Activated naive CD4-positive, alpha-beta T cell treated with anti-CD3 and anti-CD28 coated beads, Interleukin-2, amount 50 U/mL, for 16 hours (primary cell): ENCODE measurements around the gene RSRC2.
"Not testable (repeated sequence)": the region's sequence is repeated elsewhere in the genome, so short reads cannot be mapped to it uniquely, and the experiment has no call there.

ENCODE experiments used
- DNase-seq: peaks from one replicate; pipeline ENCODE4 v3.0.0-alpha.2; 2020

RSRC2 gene

DNA sequence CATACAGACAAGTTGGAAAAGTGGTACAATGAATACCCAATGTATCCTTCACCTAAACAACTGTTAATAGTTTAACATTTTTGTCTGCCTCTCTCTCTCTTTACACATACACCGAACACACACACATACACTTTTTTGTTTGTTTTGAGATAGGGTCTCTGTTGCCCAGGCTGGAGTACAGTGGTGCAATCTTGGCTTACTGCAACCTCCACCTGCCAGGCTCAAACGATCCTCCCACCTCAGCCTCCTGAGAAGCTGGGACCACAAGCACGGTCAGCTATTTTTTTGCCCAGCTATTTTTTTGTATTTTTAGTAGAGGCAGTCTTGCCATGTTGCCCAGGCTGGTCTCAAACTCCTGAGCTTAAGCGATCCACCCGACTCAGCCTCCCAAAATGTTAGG is 42.8 kb downstream of the RSRC2 start:
- DNase-seq: no peak

DNA sequence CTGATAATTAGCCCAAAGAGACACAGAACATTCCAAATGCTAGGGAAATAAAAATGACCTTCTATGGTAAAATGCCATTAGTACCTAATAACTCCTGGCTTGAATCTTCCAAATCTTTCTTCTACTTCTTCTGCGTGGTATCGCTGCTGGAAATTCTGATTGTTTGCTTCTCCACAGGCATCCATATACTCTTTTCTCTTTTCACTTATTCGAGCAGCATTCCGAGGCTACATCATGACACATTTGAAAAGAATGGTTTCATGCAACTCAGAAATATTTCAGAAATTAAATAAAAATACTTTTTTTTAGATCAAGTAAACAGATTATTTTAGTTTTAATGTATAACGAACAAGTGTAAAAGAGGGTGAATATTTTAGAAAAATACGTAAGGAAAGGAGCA is 44.9 kb downstream of the RSRC2 start:
- DNase-seq: no peak

DNA sequence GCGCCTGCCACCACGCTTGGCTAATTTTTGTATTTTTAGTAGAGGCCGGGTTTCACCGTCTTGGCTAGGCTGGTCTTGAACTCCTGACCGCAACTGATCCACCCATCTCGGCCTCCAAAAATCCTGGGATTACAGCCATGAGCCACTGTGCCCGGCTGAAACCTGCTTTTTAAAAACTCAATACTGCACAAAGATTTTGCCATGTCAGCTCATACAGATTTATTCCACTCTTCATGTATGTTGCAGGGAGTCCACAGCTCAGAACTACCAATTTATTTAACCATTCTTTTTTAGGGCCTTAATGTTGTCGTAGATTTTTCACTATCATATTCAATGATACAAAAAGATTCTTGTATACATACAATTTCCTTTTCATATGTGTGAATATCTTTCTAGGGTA is 46.0 kb downstream of the RSRC2 start:
- no peak for DNase-seq

DNA sequence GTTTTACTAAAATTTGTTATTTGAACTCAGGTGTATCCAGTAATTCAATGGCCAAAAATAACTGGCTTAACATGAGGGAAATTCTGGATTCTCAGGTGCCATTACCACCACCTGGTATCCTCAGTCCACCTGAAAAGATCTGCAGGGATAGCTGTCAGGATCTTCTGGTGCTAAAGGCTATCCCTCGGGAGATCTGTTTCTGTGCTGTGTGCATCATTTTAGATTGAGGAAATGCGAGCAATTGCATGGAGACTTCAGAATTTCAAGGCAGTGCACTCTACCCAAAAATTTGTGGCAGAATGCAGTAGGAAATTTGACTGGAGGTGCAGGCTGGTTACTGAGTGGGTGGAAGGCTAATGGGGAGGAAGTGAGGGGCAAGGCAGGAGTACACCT is 52.4 kb downstream of the RSRC2 start:
- no peak for DNase-seq

DNA sequence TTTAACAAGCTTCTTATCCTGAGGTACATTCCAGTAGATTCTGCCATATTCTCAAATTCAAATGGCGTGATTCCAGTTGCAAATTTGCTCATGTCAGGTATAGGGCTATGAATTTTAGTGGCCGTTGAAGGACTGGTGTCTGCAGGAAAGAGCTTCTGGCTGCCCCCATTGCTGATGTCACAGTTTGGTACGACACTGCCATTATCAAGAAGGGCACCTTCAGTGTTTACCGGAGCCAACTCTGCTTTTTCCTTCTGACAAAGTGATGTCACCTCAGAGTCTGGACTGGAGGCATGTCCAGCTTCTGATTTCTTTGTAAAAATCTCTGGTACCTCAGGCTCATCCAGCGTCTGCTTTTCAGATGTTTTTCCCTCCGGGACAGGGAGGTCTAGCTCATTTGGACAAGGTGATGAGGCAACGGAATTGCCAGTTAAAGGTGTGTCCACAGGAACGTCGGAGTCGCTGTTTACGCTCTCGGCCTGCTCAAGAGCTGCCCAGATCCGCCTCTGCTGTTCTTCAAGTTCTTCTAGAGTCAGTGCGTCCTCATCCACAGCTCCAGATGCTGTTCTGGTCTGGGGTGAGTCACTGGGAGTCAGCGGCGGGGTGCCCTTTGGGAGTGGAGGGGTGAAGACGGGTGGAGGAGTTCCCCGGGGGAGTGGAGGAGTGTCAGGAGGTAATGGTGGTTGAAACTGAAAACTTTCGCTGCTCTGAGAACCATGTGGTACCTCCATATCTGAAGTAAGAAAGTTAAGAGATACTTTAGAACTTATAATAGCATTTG is 53.0 kb downstream of the RSRC2 start:
- DNase-seq: peak; percentile 41

DNA sequence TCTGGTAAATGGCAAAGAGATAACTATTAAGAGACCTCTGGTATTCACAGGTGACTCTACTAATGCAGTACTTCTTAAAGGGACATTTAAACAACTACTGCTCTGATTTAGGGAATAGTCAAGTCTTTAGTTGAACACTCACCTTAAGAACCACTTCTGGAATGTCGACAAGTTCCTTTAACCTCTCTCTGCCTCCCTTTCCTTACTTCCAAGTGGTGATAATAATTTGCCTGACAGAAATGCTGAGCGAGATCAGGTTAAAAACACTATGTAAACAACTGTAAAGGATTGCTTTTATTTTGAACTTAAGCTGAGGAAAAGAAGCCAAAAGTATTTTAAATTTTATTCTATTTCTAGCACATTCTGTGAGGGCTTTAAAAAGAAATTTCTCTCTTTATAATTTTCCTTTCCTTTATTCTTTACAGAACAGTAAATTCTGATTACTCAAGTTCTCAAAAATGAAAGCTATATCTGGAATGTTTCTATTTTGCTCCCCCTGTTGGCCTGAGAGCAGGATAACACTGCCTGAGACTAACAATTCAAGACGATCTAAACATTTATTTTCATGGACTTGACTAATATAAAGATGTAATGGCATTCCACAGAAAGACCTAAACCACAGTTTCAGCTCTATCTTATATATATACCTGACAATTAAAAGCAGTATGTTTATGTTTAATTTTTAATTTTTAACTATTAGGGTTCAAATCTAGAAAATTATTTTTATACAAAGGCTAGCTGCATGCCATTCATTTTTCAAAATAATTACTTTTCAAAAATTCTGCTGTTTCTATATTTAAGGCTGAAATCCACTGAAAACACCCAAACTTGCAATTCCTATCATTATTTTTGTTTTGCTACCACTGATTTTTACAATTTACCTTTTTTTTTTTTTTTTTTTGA is 55.2 kb downstream of the RSRC2 start:
- DNase-seq: no peak

DNA sequence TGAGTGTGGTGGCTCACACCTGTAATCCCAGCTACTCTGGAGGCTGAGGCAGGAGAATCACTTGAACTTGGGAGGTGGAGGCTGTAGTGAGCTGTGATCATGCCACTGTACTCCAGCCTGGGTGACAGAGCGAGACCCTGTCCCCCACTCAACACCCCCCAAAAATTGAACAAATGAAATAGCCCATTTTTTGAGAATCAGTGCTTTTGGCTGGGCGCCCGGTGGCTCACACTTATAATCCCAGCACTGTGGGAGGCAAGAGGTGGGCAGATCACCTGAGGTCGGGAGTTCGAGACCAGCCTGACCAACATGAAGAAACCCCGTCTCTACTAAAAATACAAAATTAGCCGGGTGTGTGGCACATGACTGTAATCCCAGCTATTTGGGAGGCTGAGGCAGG is 56.2 kb downstream of the RSRC2 start:
- not testable (repeated sequence) for DNase-seq

DNA sequence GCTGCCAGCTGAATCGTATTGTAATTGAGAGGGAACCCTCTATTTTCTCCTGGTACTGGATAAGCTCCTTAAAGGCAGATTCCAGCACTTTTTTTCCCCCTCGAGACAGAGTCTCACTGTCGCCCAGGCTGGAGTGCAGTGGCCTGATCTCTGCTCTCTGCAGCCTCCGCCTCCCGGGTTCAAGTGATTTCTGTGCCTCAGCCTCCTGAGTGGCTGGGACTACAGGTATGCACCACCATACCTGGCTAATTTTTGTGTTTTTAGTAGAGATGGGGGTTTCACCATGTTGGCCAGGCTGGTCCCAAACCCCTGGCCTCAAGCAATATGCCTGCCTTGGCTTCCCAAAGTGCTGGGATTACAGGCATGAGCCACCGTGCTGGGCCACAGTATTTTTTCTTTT is 56.9 kb downstream of the RSRC2 start:
- DNase-seq: not testable (repeated sequence)

DNA sequence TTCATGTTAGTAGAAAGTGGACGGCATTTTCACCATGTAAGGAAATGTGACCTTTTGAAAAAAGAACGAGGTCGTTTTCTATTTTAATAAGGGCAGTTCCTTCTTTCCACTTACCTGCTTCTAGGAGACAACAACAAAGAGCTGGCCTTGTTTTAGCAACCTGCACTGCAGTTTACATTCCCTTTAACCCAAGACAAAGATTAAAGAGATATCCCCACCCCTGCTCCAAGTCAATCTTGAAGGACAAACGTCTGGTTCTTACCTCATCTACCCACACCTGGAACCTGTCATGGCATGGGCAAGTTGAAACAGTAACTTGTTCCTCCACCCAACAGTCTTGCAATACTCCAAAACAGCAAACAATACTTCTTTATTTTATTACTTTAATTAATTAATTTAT is 58.8 kb downstream of the RSRC2 start:
- no peak for DNase-seq

DNA sequence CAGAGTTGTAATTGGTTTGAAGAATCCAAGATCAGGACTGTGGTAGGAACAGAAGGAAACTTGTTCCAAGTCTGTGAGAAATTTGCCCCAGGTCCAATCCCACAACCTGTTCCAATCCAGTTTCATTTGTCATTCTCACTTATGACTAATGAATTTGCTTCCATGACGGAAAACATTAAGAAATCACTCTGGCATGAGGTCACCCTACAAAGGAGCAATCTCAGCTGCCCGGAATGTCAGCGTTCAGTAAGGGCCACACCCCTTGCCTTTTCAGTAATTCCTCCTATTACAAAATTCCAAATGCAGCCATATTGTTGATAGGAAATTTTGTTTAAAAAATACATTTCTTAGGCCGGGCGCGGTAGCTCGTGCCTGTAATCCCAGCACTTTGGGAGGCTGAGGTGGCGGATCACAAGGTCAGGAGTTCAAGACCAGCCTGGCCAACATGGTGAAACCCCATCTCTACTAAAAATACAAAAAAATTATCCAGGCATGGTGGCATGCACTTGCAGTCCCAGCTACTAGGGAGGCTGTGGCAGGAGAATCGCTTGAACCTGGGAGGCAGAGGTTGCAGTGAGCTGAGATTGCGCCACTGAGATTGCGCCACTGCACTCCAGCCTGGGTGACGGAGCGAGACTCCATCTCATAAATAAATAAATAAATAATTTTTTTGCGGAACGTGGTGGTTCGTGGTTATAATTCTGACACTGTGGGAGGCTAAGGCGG is 62.3 kb downstream of the RSRC2 start:
- DNase-seq: not testable (repeated sequence)

DNA sequence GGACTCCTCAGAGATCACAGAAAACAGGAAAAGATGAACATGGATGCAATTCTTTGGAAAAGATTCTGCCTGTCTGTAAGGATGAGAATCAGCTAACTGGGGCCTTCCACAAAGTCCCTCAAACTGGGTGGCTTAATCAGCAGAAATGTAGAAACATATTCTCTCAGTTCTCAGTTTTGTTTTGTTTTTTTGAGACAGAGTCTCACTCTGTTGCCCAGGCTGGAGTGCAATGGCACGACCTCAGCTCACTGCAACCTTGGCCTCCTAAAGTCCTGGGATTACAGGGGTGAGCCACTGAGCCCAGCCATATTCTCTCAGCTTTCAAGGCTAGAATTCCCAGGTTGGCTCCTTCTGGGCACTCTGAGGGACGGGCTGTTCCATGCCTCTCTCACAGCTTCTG is 66.1 kb downstream of the RSRC2 start:
- DNase-seq: no peak

DNA sequence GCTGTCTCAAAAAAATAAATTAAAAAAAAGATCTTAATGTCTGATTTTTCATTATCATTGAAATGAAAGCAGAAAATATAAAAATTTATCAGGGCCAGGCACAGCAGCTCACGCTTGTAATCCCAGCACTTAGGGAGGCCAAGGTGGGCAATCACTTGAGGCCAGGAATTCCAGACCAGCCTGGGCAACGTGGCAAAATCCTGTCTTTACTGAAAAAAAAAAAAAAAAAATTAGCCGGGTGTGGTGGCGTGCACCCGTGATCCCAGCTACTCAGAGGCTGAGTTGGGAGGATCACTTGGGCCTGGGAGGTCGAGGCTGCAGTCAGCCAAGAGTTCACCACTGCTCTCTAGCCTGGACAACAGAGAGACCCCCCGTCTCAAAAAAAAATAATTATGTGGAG is 66.7 kb downstream of the RSRC2 start:
- no peak for DNase-seq

DNA sequence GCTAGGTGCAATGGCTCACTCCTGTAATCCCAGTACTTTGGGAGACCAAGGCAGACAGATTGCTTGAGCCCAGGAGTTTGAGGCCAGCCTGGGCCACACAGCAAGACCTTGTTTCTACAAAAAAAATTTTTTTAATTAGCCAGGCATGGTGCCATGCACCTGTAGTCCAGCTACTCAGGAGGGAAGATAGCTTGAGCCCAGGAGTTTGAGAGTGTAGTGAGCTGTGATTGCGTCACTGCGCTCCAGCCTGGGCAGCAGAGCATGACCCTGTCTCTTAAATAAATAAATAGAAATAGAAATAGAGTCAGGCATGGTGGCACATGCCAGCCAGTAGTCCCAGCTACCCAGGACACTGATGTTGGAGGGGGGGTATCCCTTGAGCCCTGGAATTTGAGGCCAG is 67.5 kb downstream of the RSRC2 start:
- no peak for DNase-seq

DNA sequence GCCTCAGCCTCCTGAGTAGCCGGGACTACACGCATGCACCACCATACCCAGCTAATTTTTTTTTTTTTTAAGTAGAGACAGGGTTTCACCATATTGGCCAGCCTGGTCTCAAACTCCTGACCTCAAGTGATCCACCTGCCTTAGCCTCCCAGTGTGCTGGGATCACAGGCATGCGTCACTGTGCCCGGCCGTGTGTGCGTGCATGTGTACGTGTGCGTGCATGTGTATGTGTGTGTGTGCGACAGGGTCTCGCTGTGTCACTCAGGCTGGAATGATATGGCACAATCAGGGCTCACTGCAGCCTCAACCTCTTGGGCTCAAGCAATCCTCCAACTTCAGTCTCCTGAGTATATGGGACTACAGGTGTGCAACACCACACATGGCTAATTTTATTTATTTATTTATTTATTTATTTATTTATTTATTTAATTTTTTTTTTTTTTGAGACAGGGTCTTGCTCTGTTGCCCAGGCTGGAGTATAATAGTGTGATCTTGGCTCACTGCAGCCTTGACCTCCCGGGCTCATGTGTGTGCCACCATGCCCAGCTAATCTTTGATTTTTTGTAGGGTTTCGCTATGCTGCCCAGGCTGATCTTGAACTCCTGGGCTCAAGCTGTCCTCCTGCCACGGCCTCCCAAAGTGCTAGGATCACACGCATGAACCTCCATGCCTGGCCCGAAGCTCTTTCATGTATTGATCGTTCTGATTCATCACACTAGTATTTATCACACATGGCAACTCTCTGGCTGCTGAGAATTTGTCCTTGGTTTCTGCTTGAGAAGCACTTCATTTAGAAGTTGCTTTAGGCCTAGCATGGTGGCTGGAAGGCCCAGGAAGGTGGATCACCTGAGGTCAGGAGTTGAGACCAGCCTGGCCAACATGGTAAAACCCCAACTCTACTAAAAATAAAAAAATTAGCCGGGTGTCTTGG is 68.4 kb downstream of the RSRC2 start:
- DNase-seq: no peak

DNA sequence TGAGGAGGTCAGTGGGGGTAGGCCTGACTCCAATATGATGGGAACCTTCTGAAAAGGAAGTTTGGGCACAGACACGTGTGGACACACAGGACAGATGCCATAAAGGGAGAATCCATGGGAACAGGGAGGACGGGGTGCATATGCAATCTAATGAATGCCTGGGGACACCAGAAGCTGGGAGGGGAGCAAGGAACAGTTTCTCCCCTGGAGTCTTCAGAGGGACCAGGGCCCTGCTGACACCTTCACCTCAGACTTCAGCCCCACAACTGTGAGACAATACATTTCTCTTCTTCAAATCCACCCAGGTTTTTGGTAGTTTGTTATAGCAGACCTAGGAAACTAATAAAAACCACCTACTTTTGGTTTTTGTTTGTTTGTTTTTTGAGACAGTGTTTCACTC is 69.1 kb downstream of the RSRC2 start:
- no peak for DNase-seq

DNA sequence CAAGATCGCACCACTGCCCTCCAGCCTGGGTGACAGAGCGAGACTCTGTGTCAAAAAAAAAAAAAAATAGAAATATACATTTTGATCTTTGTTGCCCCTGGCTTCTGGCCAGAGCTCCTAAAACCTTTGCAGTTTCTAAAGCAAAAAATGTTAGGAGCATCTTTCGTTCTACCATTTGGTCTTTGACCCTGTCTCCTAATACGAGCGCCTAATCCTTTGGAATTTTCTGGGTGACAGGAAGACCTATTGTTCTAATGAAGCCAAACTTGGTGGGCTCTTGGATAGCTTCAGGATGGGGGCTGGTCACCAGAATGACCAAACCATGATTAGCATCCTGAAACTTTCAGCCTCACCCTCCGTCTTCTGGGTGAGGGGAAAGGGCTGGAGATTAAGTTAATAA is 72.0 kb downstream of the RSRC2 start:
- DNase-seq: no peak

DNA sequence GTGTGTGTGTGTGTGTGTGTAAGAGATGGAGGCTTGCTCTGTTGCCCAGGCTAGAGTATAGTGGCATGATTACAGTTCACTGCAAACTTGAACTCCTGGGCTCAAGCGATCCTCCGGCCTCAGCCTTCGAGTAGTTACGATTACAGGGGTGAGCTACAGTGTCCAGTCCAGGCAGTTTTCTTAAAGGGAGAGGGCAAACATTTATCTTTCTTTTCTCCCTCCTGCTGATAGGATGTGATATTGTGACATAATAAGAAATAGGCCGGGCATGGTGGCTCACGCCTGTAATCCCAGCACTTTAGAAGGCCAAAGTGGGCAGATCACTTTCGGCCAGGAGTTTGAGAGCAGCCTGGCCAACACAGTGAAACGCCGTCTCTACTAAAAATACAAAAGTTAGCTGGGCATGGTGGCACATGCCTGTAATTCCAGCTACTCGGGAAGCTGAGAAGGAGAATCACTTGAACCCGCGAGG is 72.5 kb downstream of the RSRC2 start:
- DNase-seq: no peak
